ENCODE results near the gene TNS4. TPM values are rescaled to one million over a fixed set of nuclear protein-coding genes. Genes with fewer than 3 reads are reported as not detected.

The TNS4 gene
- polyA plus RNA-seq, 2 of the 4 experiments (the other 2 are of a cell fraction), result 24.2 to 73.5 TPM

GRCh38 chr17:40528692-40529417, 27.4 kb upstream of the TNS4 start (continued):
- TF ChIP-seq, protein P1, sequence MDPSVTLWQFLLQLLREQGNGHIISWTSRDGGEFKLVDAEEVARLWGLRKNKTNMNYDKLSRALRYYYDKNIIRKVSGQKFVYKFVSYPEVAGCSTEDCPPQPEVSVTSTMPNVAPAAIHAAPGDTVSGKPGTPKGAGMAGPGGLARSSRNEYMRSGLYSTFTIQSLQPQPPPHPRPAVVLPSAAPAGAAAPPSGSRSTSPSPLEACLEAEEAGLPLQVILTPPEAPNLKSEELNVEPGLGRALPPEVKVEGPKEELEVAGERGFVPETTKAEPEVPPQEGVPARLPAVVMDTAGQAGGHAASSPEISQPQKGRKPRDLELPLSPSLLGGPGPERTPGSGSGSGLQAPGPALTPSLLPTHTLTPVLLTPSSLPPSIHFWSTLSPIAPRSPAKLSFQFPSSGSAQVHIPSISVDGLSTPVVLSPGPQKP (IDR thresholded peaks at IDR 0.05; ENCODE audit: low read depth, low read length), result no peak
- TF ChIP-seq ZSCAN20 (CRISPR knock-in tag; IDR thresholded peaks at IDR 0.05), result no peak

- CTCF ChIA-PET, result interaction anchor here (1.1 to 36.6 kb wide), 8 partner anchors 8 to 224 kb away, joined by 3 to 1144 read pairs (median 10); partner anchors contain the start of genes CCR7 and IGFBP4
- 97% methylated on average over 5 of the region's 5 CpGs for WGBS (ENCODE audit: missing lambda C conversion rate)
- Histone ChIP-seq H3K27ac (peak overlapping the region; percentile 95 to 99), H3K4me2 (no peak overlapping the region), H3K4me1 (peaks cover 39% of the 10 kb centered on the region), H3K9me3 (peaks cover 46% of the 10 kb centered on the region), H3K4me3 (no peak overlapping the region)
- TF ChIP-seq CBX2 (IDR thresholded peaks at IDR 0.05; ENCODE audit: borderline replicate concordance, low read depth) (no peak), ZSCAN20 (CRISPR knock-in tag; IDR thresholded peaks at IDR 0.05) (no peak), HOXB5 (CRISPR knock-in tag; IDR thresholded peaks at IDR 0.05) (no peak), RNF2 (IDR thresholded peaks at IDR 0.05; ENCODE audit: borderline replicate concordance, low read depth) (no peak), MAZ (IDR thresholded peaks at IDR 0.05; ENCODE audit: borderline replicate concordance, low read depth, low read length) (no peak), EHF (CRISPR knock-in tag; IDR thresholded peaks at IDR 0.05) (no peak), USF2 (IDR thresholded peaks at IDR 0.05) (no peak), CHD2 (IDR thresholded peaks at IDR 0.05; ENCODE audit: low read length, partially characterized antibody) (no peak), RCOR1 (IDR thresholded peaks at IDR 0.05; ENCODE audit: low read depth, low read length) (no peak), TP53 (CRISPR knock-in tag; IDR thresholded peaks at IDR 0.05) (no peak), BHLHE40 (IDR thresholded peaks at IDR 0.05; ENCODE audit: low read depth, low read length) (no peak), GATA3 (IDR thresholded peaks at IDR 0.05; ENCODE audit: borderline replicate concordance) (no peak), MAFK (IDR thresholded peaks at IDR 0.05; ENCODE audit: partially characterized antibody) (no peak), KDM1A (IDR thresholded peaks at IDR 0.05; ENCODE audit: low read depth) (no peak), ZC3H11A (IDR thresholded peaks at IDR 0.05) (no peak), PBX3 (IDR thresholded peaks at IDR 0.05) (no peak), MAX (IDR thresholded peaks at IDR 0.05) (no peak), JUN (IDR thresholded peaks at IDR 0.05) (no peak)
- FAIRE-seq (peak; percentile 13), ATAC-seq (no peak), DNase-seq (ENCODE audit: low read depth in 1 of 2, low spot score in 1 of 2) (no peak)
- POLR2A ChIA-PET, result interaction anchor here (1.3 kb wide), 1 partner anchor 56 kb away, joined by 4 read pairs; no protein-coding TSS in a partner anchor
These were observed 25.2 kb upstream of the TNS4 start for GRCh38 chr17:40526668-40527067.

- WGBS (ENCODE audit: missing lambda C conversion rate), result 96% methylated on average over 1 of the region's 1 CpG
- DNase-seq (ENCODE audit: low read depth in 1 of 2, low spot score in 1 of 2) (peak in 1 of 2 experiments; percentile 56), ATAC-seq (no peak), FAIRE-seq (peak; percentile 77)
- Histone ChIP-seq H3K4me1 (peaks cover 39% of the 10 kb centered on the region), H3K27ac (peak overlapping the region; percentile 95 to 99; a peak in 4 of 6 replicates), H3K9me3 (peaks cover 46% of the 10 kb centered on the region), H3K4me2 (no peak overlapping the region), H3K4me3 (no peak overlapping the region)
- ChIA-PET CTCF (interaction anchor here (0.8 to 36.6 kb wide), 10 partner anchors 8 to 92 kb away, joined by 3 to 1144 read pairs (median 10); partner anchors contain the start of genes CCR7 and IGFBP4), POLR2A (interaction anchor here (0.7 to 1.3 kb wide), 3 partner anchors 39 to 426 kb away, joined by 3 to 4 read pairs (median 3); no protein-coding TSS in a partner anchor)
- TF ChIP-seq ZSCAN20 (CRISPR knock-in tag; IDR thresholded peaks at IDR 0.05) (no peak), FOSL2 (IDR thresholded peaks at IDR 0.05) (no peak), FOSL2 (CRISPR knock-in tag; IDR thresholded peaks at IDR 0.05) (peak; percentile 36; the same call in 1 of the 2 replicates), ESRRA (IDR thresholded peaks at IDR 0.05; ENCODE audit: borderline replicate concordance, low read length) (no peak), FOSB (CRISPR knock-in tag; IDR thresholded peaks at IDR 0.05) (no peak), CEBPB (IDR thresholded peaks at IDR 0.05) (peak; percentile 28 to 71; a peak in 2 of 4 replicates), MAFK (IDR thresholded peaks at IDR 0.05; ENCODE audit: partially characterized antibody) (no peak)
These were observed 23.9 kb upstream of the TNS4 start for GRCh38 chr17:40525294-40525693.
